ENCODE results near the gene PHF23. TPM values are rescaled to one million over a fixed set of nuclear protein-coding genes. Genes with fewer than 3 reads are reported as not detected.
"Not testable (repeated sequence)": the region's sequence is repeated elsewhere in the genome, so short reads cannot be mapped to it uniquely, and the experiment has no call there.

The PHF23 gene
- total and polyA plus RNA-seq, 12 donors: 16.1 to 25.0 (median 22.6) TPM

DNA sequence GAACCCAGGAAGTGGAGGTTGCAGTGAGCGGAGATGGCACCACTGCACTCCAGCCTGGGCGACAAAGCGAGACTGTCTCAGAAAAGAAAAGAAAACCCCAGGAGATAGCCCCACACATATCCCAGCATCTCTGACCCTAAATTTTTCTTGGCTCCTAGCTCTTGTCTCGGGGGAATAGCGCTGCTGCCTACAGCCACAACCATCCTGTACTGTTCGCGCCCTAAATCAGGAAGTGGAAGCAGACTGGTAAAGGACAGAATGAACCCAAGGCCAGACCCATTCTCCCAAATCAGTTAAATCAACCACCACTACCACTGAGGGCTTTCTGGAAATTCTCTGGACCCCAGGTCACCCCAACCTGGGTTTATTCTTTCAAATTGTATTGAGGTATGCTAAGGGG is 10.6 kb upstream of the PHF23 start:
- Histone ChIP-seq H3K27me3 (no peaks in the 10 kb centered on the region), H3K4me3 (peak overlapping the region in 9 of 10 donors; percentile 65 to 100 (median 91)), H3K36me3 (peaks cover 0 to 42% (median 19%) of the 10 kb centered on the region in 9 donors), H3K27ac (peak overlapping the region in 9 of 10 donors; percentile 6 to 100 (median 99)), H3K4me1 (peaks cover 13 to 57% (median 41%) of the 10 kb centered on the region in 9 donors), H3K9me3 (no peaks in the 10 kb centered on the region)
- ATAC-seq: no peak
- TF ChIP-seq CTCF (IDR thresholded peaks at IDR 0.05): no peak
- intact Hi-C loops (cut with DNase I): loop anchor here in 3 of 10 donors (5.0 to 10.0 kb wide), 3 partner anchors 47 to 325 kb away; partner anchors contain the start of genes CD68 (in 1 of the 3) and SENP3 (in 1 of the 3)
- WGBS, 2 donors: 80 to 84% methylated on average over 7 of the region's 7 CpGs
- no peak for DNase-seq

DNA sequence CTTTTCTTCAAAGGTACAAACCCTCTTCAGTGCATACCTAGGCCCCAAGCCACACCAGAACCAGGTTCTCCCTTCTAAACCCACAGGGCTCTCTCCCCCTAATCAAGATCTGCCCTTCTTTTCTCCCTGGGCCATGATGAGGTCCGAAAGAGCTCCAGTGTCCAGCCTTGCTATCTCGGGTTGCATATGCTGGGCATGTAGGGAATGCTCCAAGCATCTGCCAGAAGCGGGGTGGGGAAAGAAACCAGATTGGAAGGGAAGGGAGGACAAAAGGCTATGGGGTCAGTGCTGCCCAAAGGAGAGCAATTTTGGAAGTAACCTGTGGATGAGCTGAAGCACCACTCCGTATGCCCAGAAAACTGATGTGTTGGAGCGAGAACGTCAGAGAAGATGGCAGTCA is 10.0 kb upstream of the PHF23 start:
- ATAC-seq (no peak), DNase-seq (no peak)
- Histone ChIP-seq H3K9me3 (no peaks in the 10 kb centered on the region), H3K36me3 (peaks cover 0 to 42% (median 18%) of the 10 kb centered on the region in 9 donors), H3K4me3 (peak overlapping the region in 2 of 10 donors; percentile 86 to 100), H3K27me3 (no peaks in the 10 kb centered on the region), H3K4me1 (peaks cover 13 to 57% (median 41%) of the 10 kb centered on the region in 9 donors), H3K27ac (peak overlapping the region in 8 of 10 donors; percentile 33 to 100 (median 98))
- 60 to 73% methylated on average over 6 of the region's 6 CpGs for WGBS, 2 donors
- intact Hi-C loops (cut with DNase I): no loop called here
- TF ChIP-seq CTCF (IDR thresholded peaks at IDR 0.05): no peak

GRCh38 chr17:7248796-7249195 is 9.5 kb upstream of the PHF23 start:
- ATAC-seq: no peak
- 44 to 53% methylated on average over 4 of the region's 4 CpGs for WGBS, 2 donors
- H3K27ac ChIP-seq: peak overlapping the region in 8 of 10 donors; percentile 33 to 100 (median 96)

GRCh38 chr17:7246779-7247178 is 7.5 kb upstream of the PHF23 start:
- intact Hi-C loops (cut with DNase I): no loop called here
- ATAC-seq (no peak), DNase-seq (no peak)
- TF ChIP-seq CTCF (IDR thresholded peaks at IDR 0.05): no peak
- no peaks in the 10 kb centered on the region for H3K27me3 ChIP-seq
- no peaks in the 10 kb centered on the region for H3K9me3 ChIP-seq
- H3K4me3 ChIP-seq: no peak overlapping the region
- peaks cover 0 to 39% (median 15%) of the 10 kb centered on the region in 9 donors for H3K36me3 ChIP-seq
- peaks cover 13 to 53% (median 38%) of the 10 kb centered on the region in 9 donors for H3K4me1 ChIP-seq
- H3K27ac ChIP-seq: no peak overlapping the region
- 90 to 93% methylated on average over 5 of the region's 5 CpGs for WGBS, 2 donors

More at GRCh38 chr17:7248796-7249195, 9.5 kb upstream of the PHF23 start:
- H3K27me3 ChIP-seq: no peaks in the 10 kb centered on the region
- no peak overlapping the region for H3K4me3 ChIP-seq
- intact Hi-C loops (cut with DNase I): no loop called here
- H3K4me1 ChIP-seq: peaks cover 13 to 56% (median 43%) of the 10 kb centered on the region in 9 donors
- DNase-seq: no peak
- no peaks in the 10 kb centered on the region for H3K9me3 ChIP-seq
- H3K36me3 ChIP-seq: peaks cover 0 to 42% (median 15%) of the 10 kb centered on the region in 9 donors
- TF ChIP-seq CTCF (IDR thresholded peaks at IDR 0.05): no peak

GRCh38 chr17:7243838-7244237 is 4.6 kb upstream of the PHF23 start:
- not testable (repeated sequence) for ATAC-seq, H3K27me3 ChIP-seq, H3K9me3 ChIP-seq, DNase-seq
- Histone ChIP-seq H3K36me3 (peaks cover 0 to 55% (median 15%) of the 10 kb centered on the region in 9 donors), H3K4me3 (peak overlapping the region in 4 of 10 donors; percentile 86 to 97 (median 92)), H3K4me1 (peaks cover 17 to 51% (median 35%) of the 10 kb centered on the region in 9 donors), H3K27ac (peak overlapping the region in 8 of 10 donors; percentile 88 to 100 (median 97))
- intact Hi-C loops (cut with DNase I): loop anchor here in 2 of 10 donors (2.0 to 5.0 kb wide), 2 partner anchors 63 kb away; partner anchors contain the start of gene EIF5A (in 2 of the 2)
- 76 to 79% methylated on average over 10 of the region's 10 CpGs for WGBS, 2 donors

Data from heart right ventricle (tissue), 16 donors.